Measurements from ENCODE around the gene EDIL3. TPM values are rescaled to one million over a fixed set of nuclear protein-coding genes. Genes with fewer than 3 reads are reported as not detected.

The EDIL3 gene
- total RNA-seq, 1 experiment from 2014 or later = 7.2 TPM

GRCh38 chr5:84354101-84354500 is 30.6 kb downstream of the EDIL3 start:
- no peaks in the 10 kb centered on the region for H3K4me1 ChIP-seq (replicated peaks; ENCODE audit: insufficient read depth)
- H3K4me2 ChIP-seq = no peak overlapping the region
- H3K79me2 ChIP-seq (ENCODE audit: low read depth) = no peaks in the 10 kb centered on the region
- POLR2A ChIA-PET (ENCODE audit: unreplicated experiment) = no interaction called here
- intact Hi-C loops (cut with micrococcal nuclease; ENCODE audit: unreplicated experiment) = no loop called here
- H3K9me2 ChIP-seq (ENCODE audit: insufficient read depth) = no peaks in the 10 kb centered on the region; the same call in 1 of the 2 replicates
- no peak overlapping the region for H2AFZ ChIP-seq
- BruUV-seq (replicated peaks) = no TSS peak
- no peaks in the 10 kb centered on the region for H3F3A ChIP-seq (ENCODE audit: insufficient read depth, low read depth)
- CTCF ChIA-PET = no interaction called here
- DNase-seq = no peak
- no peak overlapping the region for H3K4me3 ChIP-seq
- TF ChIP-seq EZH2 (IDR thresholded peaks at IDR 0.05; ENCODE audit: low read depth) = no peak
- TF ChIP-seq CTCF (conservative IDR thresholded peaks at IDR 0.05) = no peak
- no peaks in the 10 kb centered on the region for H3K27me3 ChIP-seq (ENCODE audit: insufficient read depth, low read depth)
- no peaks in the 10 kb centered on the region for H4K20me1 ChIP-seq (ENCODE audit: insufficient read depth)
- no peak overlapping the region for H3K27ac ChIP-seq
- H3K9me3 ChIP-seq (ENCODE audit: insufficient read depth, low read depth) = no peaks in the 10 kb centered on the region
- H3K36me3 ChIP-seq (ENCODE audit: low read depth) = no peaks in the 10 kb centered on the region

- no peak for DNase-seq
- Histone ChIP-seq H3K27ac (no peak overlapping the region), H3K4me1 (replicated peaks; ENCODE audit: insufficient read depth) (no peaks in the 10 kb centered on the region), H4K20me1 (ENCODE audit: insufficient read depth) (no peaks in the 10 kb centered on the region), H3K27me3 (ENCODE audit: insufficient read depth, low read depth) (no peaks in the 10 kb centered on the region), H3F3A (ENCODE audit: insufficient read depth, low read depth) (no peaks in the 10 kb centered on the region), H3K4me3 (no peak overlapping the region), H3K36me3 (ENCODE audit: low read depth) (no peaks in the 10 kb centered on the region), H3K4me2 (no peak overlapping the region), H3K79me2 (ENCODE audit: low read depth) (no peaks in the 10 kb centered on the region), H3K9me3 (ENCODE audit: insufficient read depth, low read depth) (no peaks in the 10 kb centered on the region), H3K9me2 (ENCODE audit: insufficient read depth) (no peaks in the 10 kb centered on the region; the same call in 1 of the 2 replicates), H2AFZ (no peak overlapping the region)
- ChIA-PET POLR2A (ENCODE audit: unreplicated experiment) (no interaction called here), CTCF (no interaction called here)
- TF ChIP-seq EZH2 (IDR thresholded peaks at IDR 0.05; ENCODE audit: low read depth) = no peak
- no peak for TF ChIP-seq CTCF (conservative IDR thresholded peaks at IDR 0.05)
- no TSS peak for BruUV-seq (replicated peaks)
- intact Hi-C loops (cut with micrococcal nuclease; ENCODE audit: unreplicated experiment) = no loop called here
These were observed 39.9 kb downstream of the EDIL3 start for GRCh38 chr5:84344788-84345187.

GRCh38 chr5:84343171-84343570 is 41.5 kb downstream of the EDIL3 start:
- Histone ChIP-seq H3K4me2 (no peak overlapping the region), H4K20me1 (ENCODE audit: insufficient read depth) (no peaks in the 10 kb centered on the region), H3F3A (ENCODE audit: insufficient read depth, low read depth) (no peaks in the 10 kb centered on the region), H3K27me3 (ENCODE audit: insufficient read depth, low read depth) (no peaks in the 10 kb centered on the region), H3K4me3 (no peak overlapping the region), H3K79me2 (ENCODE audit: low read depth) (no peaks in the 10 kb centered on the region), H3K4me1 (replicated peaks; ENCODE audit: insufficient read depth) (no peaks in the 10 kb centered on the region), H3K36me3 (ENCODE audit: low read depth) (no peaks in the 10 kb centered on the region), H3K27ac (no peak overlapping the region), H3K9me2 (ENCODE audit: insufficient read depth) (no peaks in the 10 kb centered on the region; the same call in 1 of the 2 replicates), H3K9me3 (ENCODE audit: insufficient read depth, low read depth) (no peaks in the 10 kb centered on the region), H2AFZ (no peak overlapping the region)
- DNase-seq = no peak
- ChIA-PET CTCF (no interaction called here), POLR2A (ENCODE audit: unreplicated experiment) (no interaction called here)
- TF ChIP-seq CTCF (conservative IDR thresholded peaks at IDR 0.05) = no peak
- no peak for TF ChIP-seq EZH2 (IDR thresholded peaks at IDR 0.05; ENCODE audit: low read depth)
- BruUV-seq (replicated peaks) = no TSS peak
- intact Hi-C loops (cut with micrococcal nuclease; ENCODE audit: unreplicated experiment) = no loop called here
